Prostate gland (tissue), 2 donors: Measurements from ENCODE around the gene CKAP5. TPM values are rescaled to one million over a fixed set of nuclear protein-coding genes. Genes with fewer than 3 reads are reported as not detected.

Experiments
- DNase-seq: peaks from one replicate; pipeline ENCODE4 v3.0.0-alpha.2; 2019; ENCODE audit warnings: low spot score
- H3K27ac ChIP-seq, 2 donors: fragments of 200-600 bp; sonication (generic); 2 replicates each; pipeline ENCODE4 v1.5.1; 2017 to 2019
- H3K27me3 ChIP-seq: fragments of 200-600 bp; sonication (generic); replicated peaks from 2 replicates; pipeline ENCODE4 v1.5.1; 2019; ENCODE audit not compliant: insufficient read depth
- H3K36me3 ChIP-seq, 2 donors: fragments of 200-600 bp; sonication (generic); 1 replicate in 1 of 2; 2 replicates in 1 of 2; pipeline versions ENCODE4 v1.5.1 to v1.8.1; 2017 to 2019
- H3K4me1 ChIP-seq: fragments of 200-600 bp; sonication (generic); replicated peaks from 2 replicates; pipeline ENCODE4 v1.5.1; 2019
- H3K4me3 ChIP-seq, 2 donors: fragments of 200-600 bp; sonication (generic); 2 replicates each; pipeline ENCODE4 v1.5.1; 2017 to 2019
- H3K9me3 ChIP-seq: fragments of 200-600 bp; sonication (generic); 2 replicates; pipeline ENCODE4 v1.5.1; 2017
- CTCF ChIP-seq, 4 experiments: fragments of 200-600 bp in 2 of 4; fragments of 450-650 bp in 2 of 4; sonication (generic) in 2 of 4; IDR thresholded peaks; 1 replicate in 3 of 4; 2 replicates in 1 of 4; pipeline ENCODE4 v1.5.1; 2016 to 2019; ENCODE audit warnings: antibody characterized with exemption in 4 of 4, mild to moderate bottlenecking in 2 of 4, moderate library complexity in 2 of 4
- POLR2A ChIP-seq: fragments of 450-650 bp; IDR thresholded peaks from one replicate; pipeline ENCODE4 v1.6.1; 2016; ENCODE audit warnings: antibody characterized with exemption, mild to moderate bottlenecking
- POLR2AphosphoS5 ChIP-seq: sonication (generic); formaldehyde crosslinking; IDR thresholded peaks from one replicate; pipeline ENCODE4 v1.6.1; 2017; ENCODE audit warnings: antibody characterized with exemption
- WGBS: methylation state at CpG from one replicate; pipeline ENCODE4 v1.1.5; 2018; 5-methylcytosine and 5-hydroxymethylcytosine counted together
- intact Hi-C: fragments of 100-400 bp; cut with DNase I; formaldehyde crosslinking; loops from one replicate; pipeline ENCODE4 v1.14.2; 2022
- total RNA-seq, 2 donors: library from RNA; depleted of rRNA; stranded (reverse); fragments of >200 nt; gene quantifications; one replicate each; pipeline ENCODE4 v1.1.0, GENCODE V29; 2016

Gene CKAP5
- 10 to 100 TPM; 31.6 to 58.8 TPM for total RNA-seq

- H3K27ac ChIP-seq = peak within 1 kb of the TSS; percentile 56 to 69
- peaks cover 5% of the 10 kb centered on the region for H3K4me1 ChIP-seq
- peak; percentile 89 for DNase-seq
- H3K9me3 ChIP-seq = no peaks in the 10 kb centered on the region
- intact Hi-C loops = no loop called here
- H3K27me3 ChIP-seq = no peaks in the 10 kb centered on the region
- TF ChIP-seq CTCF (IDR thresholded peaks at IDR 0.05) = no peak
- TF ChIP-seq POLR2AphosphoS5 = peak; percentile 94
- peak; percentile 61 for TF ChIP-seq POLR2A
- peak within 1 kb of the TSS; percentile 71 to 80 for H3K4me3 ChIP-seq
- WGBS = under 1% methylated on average over 53 of the region's 83 CpGs
- H3K36me3 ChIP-seq = no peaks in the 10 kb centered on the region
Observed at GRCh38 chr11:46845740-46846509, at the start of gene CKAP5. Gene CKAP5 (minus strand): TSS chr11:46846280. CDS start chr11:46821231, 25,049 bp downstream.

DNA sequence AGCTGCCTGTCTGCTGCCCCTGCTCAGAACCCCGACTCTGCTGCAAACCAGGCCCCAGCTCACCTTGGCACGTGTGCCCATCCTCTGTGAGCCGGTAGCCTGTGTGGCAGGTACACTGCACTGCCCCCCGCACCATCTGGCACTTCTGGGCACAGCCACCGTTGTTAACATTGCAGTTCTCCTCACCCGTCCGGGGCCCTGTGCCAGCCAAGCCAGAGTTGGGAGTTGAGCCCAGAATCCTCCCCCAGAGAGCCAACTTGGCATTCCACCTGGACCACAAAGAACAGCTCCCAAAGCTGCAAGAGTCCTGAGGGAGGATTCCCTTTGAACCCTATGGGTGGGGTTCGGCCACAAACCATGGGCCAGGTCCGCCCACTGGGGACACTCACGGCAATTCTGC, 49.7 kb upstream of the CKAP5 start:
- WGBS = 33% methylated on average over 10 of the region's 10 CpGs
- no peak overlapping the region for H3K27ac ChIP-seq
- peak; percentile 75 for DNase-seq
- H3K36me3 ChIP-seq = no peaks in the 10 kb centered on the region
- no peak for TF ChIP-seq CTCF (IDR thresholded peaks at IDR 0.05)
- TF ChIP-seq POLR2AphosphoS5 = peak; percentile 56
- no peak for TF ChIP-seq POLR2A
- intact Hi-C loops = no loop called here
- H3K4me3 ChIP-seq = no peak overlapping the region
- no peaks in the 10 kb centered on the region for H3K27me3 ChIP-seq
- H3K4me1 ChIP-seq = no peaks in the 10 kb centered on the region
- H3K9me3 ChIP-seq = no peaks in the 10 kb centered on the region

GRCh38 chr11:46894961-46895360, 48.9 kb upstream of the CKAP5 start:
- no peak for DNase-seq
- Histone ChIP-seq H3K36me3 (no peaks in the 10 kb centered on the region), H3K4me3 (no peak overlapping the region), H3K27ac (no peak overlapping the region), H3K27me3 (no peaks in the 10 kb centered on the region), H3K4me1 (no peaks in the 10 kb centered on the region), H3K9me3 (no peaks in the 10 kb centered on the region)
- no peak for TF ChIP-seq POLR2AphosphoS5
- no peak for TF ChIP-seq POLR2A
- TF ChIP-seq CTCF (IDR thresholded peaks at IDR 0.05) = no peak
- WGBS = 92% methylated on average over 10 of the region's 10 CpGs
- intact Hi-C loops = no loop called here

GRCh38 chr11:46894506-46894905, 48.4 kb upstream of the CKAP5 start:
- Histone ChIP-seq H3K27me3 (no peaks in the 10 kb centered on the region), H3K27ac (no peak overlapping the region), H3K9me3 (no peaks in the 10 kb centered on the region), H3K4me1 (no peaks in the 10 kb centered on the region), H3K36me3 (no peaks in the 10 kb centered on the region), H3K4me3 (no peak overlapping the region)
- TF ChIP-seq CTCF (IDR thresholded peaks at IDR 0.05) (no peak), POLR2AphosphoS5 (no peak), POLR2A (no peak)
- intact Hi-C loops = no loop called here
- 95% methylated on average over 16 of the region's 16 CpGs for WGBS
- no peak for DNase-seq

DNA sequence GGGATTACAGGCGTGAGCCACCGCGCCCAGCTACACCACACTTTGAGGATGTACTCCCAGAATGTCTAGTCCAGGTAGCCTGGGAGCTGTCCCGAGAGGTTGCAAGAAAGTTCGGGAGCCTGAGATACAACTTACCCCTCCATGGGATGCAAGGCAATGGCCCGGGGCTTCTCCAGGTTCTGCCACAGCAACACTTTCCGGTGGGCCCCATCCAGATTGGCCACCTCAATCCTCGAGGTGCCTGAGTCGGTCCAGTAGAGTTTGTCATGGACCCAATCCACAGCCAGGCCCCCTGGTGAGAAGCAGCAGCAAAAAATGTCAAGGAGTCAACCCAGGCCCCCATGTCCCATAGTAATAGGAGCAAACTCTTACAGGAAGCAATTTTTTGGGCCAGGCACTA, 46.8 kb upstream of the CKAP5 start:
- 93% methylated on average over 9 of the region's 9 CpGs for WGBS
- TF ChIP-seq POLR2AphosphoS5 (no peak), POLR2A (no peak), CTCF (IDR thresholded peaks at IDR 0.05) (no peak)
- no peaks in the 10 kb centered on the region for H3K36me3 ChIP-seq
- no peaks in the 10 kb centered on the region for H3K9me3 ChIP-seq
- intact Hi-C loops = no loop called here
- no peak for DNase-seq
- no peak overlapping the region for H3K27ac ChIP-seq
- H3K4me1 ChIP-seq = no peaks in the 10 kb centered on the region
- H3K27me3 ChIP-seq = no peaks in the 10 kb centered on the region
- H3K4me3 ChIP-seq = no peak overlapping the region
